LNCAP (cell line): ENCODE measurements around the gene HSPH1.
A peak's percentile ranks its signal among the peaks of the same experiment; 100 is the strongest.

Experiments used
- CTCF ChIP-seq: fragments of 450-650 bp; IDR thresholded peaks from 2 replicates; pipeline ENCODE4 v1.5.1; 2017; ENCODE audit warnings: mild to moderate bottlenecking

HSPH1 gene

DNA sequence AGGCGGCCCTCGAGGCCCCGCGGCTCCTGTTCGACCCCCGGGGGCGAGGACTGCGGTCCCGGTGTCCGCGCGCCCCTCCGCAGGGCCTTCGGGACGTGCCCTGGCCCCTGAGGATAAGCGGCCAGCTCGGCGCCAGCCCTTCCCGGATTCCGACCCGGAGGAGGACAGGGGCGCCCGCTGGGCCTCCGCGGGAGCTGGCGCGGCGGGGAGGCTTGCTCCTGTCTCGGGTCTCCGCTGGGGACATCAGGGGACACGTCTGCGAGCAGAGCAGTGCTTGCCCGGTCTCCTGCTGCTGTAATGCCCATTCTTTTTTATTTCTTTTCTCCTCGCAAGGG lies 38.9 kb upstream of the HSPH1 start:
- TF ChIP-seq CTCF: no peak

DNA sequence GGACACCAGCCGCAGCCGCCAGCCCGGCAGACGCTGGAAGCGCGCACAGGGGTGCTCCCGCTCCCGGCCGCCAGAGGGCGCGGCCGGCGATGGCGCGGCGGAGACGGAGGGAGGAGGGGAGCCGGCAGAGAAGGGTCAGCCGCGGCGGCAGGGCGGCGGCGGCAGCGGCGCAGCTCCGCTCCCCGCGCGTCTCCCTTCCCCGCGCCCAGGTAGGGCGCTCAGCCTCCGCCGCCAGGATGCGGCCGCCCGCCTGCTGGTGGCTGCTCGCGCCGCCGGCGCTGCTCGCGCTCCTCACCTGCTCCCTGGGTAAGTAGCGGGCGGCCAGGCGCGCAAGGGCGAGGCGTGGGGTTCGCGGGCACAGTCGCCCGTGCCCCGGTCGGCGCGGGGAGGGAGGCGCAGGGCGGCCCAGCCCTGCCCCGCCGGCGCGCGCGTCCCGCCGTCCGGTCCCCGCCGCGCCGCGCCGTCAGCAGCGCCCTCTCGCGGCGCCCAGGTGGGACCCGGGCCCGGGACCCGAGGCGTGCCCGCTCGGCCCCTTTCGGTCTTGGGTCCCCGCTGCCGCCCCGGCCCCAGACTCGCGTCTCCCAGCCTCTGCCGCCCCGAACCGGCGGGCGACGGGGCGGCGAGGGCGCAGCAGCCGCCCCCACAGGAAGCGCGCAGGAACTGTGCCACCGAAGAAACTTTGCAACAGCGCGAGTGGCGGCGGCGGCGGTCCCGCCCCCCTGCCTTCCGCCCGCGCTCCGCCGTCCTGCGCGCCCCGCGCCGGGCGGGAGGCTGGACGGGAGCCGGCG lies 38.3 kb upstream of the HSPH1 start, which contains the start of gene B3GLCT:
Gene B3GLCT (plus strand): TSS at position 127 of the 788 bp plus-strand sequence. CDS start 110 bp downstream, at position 237.
- peak; percentile 69 for TF ChIP-seq CTCF

DNA sequence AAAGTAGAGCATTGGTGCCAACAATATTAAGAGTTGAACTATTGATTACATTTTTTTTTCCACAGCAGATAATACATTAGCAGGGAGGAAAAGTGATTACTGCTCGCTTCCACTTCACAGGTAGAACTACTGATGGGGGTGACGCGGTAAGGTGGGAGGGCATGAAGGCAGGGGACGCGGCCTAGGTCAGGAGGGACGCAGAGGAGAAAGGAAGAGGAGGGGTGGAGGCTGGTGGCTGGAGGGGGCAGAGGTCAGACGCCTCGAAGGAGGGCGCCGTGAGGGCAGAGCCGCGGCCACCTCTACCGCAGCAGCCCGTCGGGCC lies 37.8 kb upstream of the HSPH1 start:
- no peak for TF ChIP-seq CTCF

GRCh38 chr13:31198519-31198918 lies 36.8 kb upstream of the HSPH1 start:
- no peak for TF ChIP-seq CTCF

GRCh38 chr13:31196992-31197391 lies 35.3 kb upstream of the HSPH1 start:
- TF ChIP-seq CTCF: no peak

DNA sequence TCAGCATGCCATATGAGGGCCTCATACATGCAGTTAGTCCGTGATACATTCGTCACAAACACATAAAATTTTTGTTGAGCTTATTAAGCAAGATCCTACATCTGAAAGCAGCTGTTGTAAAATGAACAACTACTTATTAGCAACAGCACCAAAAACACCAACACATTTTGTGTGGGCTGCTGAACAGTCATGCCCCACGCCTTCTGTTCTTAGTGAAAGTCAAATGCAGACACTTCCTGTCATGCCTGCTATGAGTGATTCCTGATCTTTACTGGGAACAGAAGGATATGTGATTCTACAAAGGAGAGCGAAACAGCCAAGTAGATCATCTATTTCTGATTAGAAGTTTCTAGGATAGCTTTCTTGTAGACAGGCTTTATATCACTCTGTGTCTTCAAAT lies 33.9 kb upstream of the HSPH1 start:
- no peak for TF ChIP-seq CTCF

- TF ChIP-seq CTCF: no peak
These were observed 30.6 kb upstream of the HSPH1 start for GRCh38 chr13:31192306-31192705.

DNA sequence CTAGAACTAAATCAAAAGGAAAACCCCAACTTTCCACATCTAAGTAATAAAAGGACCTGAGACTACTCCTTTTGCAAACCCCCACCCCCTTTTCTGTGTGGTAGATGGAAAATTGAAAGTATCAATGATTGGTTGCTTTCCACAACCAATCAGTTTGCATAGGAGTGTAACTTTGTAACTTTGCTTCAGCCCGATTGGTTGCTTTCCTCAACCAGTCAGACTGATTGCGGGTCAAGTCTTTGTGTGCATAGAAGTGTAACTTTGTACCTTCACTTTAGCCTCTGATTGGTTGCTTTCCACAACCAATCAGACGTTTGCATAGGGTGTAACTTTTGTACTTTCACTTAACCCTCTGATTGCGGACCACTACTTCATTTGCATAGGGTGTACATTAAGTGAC lies 30.0 kb upstream of the HSPH1 start:
- TF ChIP-seq CTCF: no peak
